ENCODE results near the gene EEF1A2.
A peak's percentile ranks its signal among the peaks of the same experiment; 100 is the strongest.

Gene EEF1A2

GRCh38 chr20:63498960-63499337 is at the start of gene EEF1A2:
Gene EEF1A2, minus strand, starts transcription at chr20:63499083. Its CDS starts 1,320 bp downstream, at chr20:63497763.
- Mint-ChIP-seq H3K4me3 (peak within 1 kb of the TSS; percentile 54), H3K4me1 (peaks cover 4% of the 10 kb centered on the region), H3K36me3 (no peaks in the 10 kb centered on the region), H3K27me3 (peaks cover 10% of the 10 kb centered on the region), H3K9me3 (peaks cover under 1% of the 10 kb centered on the region), H3K27ac (no peak within 1 kb of the TSS)

- Mint-ChIP-seq H3K27me3 (peaks cover 2% of the 10 kb centered on the region), H3K9me3 (no peaks in the 10 kb centered on the region), H3K4me3 (no peak overlapping the region), H3K27ac (no peak overlapping the region), H3K36me3 (no peaks in the 10 kb centered on the region), H3K4me1 (peaks cover 18% of the 10 kb centered on the region)
These were observed 49.7 kb upstream of the EEF1A2 start for GRCh38 chr20:63548542-63548941.

- Mint-ChIP-seq H3K9me3 (no peaks in the 10 kb centered on the region), H3K27ac (no peak within 1 kb of the TSS), H3K36me3 (no peaks in the 10 kb centered on the region), H3K4me1 (peaks cover 16% of the 10 kb centered on the region), H3K27me3 (peaks cover 2% of the 10 kb centered on the region), H3K4me3 (no peak within 1 kb of the TSS)
These were observed 49.0 kb upstream of the EEF1A2 start, which contains the start of gene SRMS for GRCh38 chr20:63547725-63548480. Gene SRMS, minus strand, starts transcription at chr20:63547749. Its CDS starts 286 bp downstream, at chr20:63547463.

- Mint-ChIP-seq H3K4me3 (no peak overlapping the region), H3K9me3 (no peaks in the 10 kb centered on the region), H3K4me1 (peaks cover 9% of the 10 kb centered on the region), H3K27ac (no peak overlapping the region), H3K27me3 (peaks cover 2% of the 10 kb centered on the region), H3K36me3 (no peaks in the 10 kb centered on the region)
These were observed 48.3 kb upstream of the EEF1A2 start for GRCh38 chr20:63546956-63547724.

GRCh38 chr20:63546256-63546955 is 47.5 kb upstream of the EEF1A2 start:
- Mint-ChIP-seq H3K4me3 (no peak overlapping the region), H3K27ac (no peak overlapping the region)

GRCh38 chr20:63545814-63546213 is 46.9 kb upstream of the EEF1A2 start:
- no peaks in the 10 kb centered on the region for H3K9me3 Mint-ChIP-seq
- H3K27ac Mint-ChIP-seq, result no peak overlapping the region
- H3K4me1 Mint-ChIP-seq, result peaks cover 7% of the 10 kb centered on the region
- H3K4me3 Mint-ChIP-seq, result no peak overlapping the region
- peaks cover 2% of the 10 kb centered on the region for H3K27me3 Mint-ChIP-seq
- no peaks in the 10 kb centered on the region for H3K36me3 Mint-ChIP-seq

More at GRCh38 chr20:63546256-63546955, 47.5 kb upstream of the EEF1A2 start:
- peaks cover 7% of the 10 kb centered on the region for H3K4me1 Mint-ChIP-seq
- H3K36me3 Mint-ChIP-seq, result no peaks in the 10 kb centered on the region
- no peaks in the 10 kb centered on the region for H3K9me3 Mint-ChIP-seq
- peaks cover 2% of the 10 kb centered on the region for H3K27me3 Mint-ChIP-seq

GRCh38 chr20:63544958-63545516 is 46.2 kb upstream of the EEF1A2 start:
- no peaks in the 10 kb centered on the region for H3K36me3 Mint-ChIP-seq
- H3K4me3 Mint-ChIP-seq, result no peak overlapping the region
- H3K4me1 Mint-ChIP-seq, result peaks cover 7% of the 10 kb centered on the region
- H3K9me3 Mint-ChIP-seq, result no peaks in the 10 kb centered on the region
- no peak overlapping the region for H3K27ac Mint-ChIP-seq
- peaks cover 2% of the 10 kb centered on the region for H3K27me3 Mint-ChIP-seq

- Mint-ChIP-seq H3K27me3 (no peaks in the 10 kb centered on the region), H3K27ac (no peak overlapping the region), H3K4me3 (no peak overlapping the region), H3K4me1 (peaks cover 5% of the 10 kb centered on the region), H3K9me3 (no peaks in the 10 kb centered on the region), H3K36me3 (no peaks in the 10 kb centered on the region)
These were observed 45.5 kb upstream of the EEF1A2 start for GRCh38 chr20:63544241-63544957.

- Mint-ChIP-seq H3K4me3 (no peak overlapping the region), H3K9me3 (no peaks in the 10 kb centered on the region), H3K27me3 (no peaks in the 10 kb centered on the region), H3K4me1 (peaks cover 4% of the 10 kb centered on the region), H3K36me3 (no peaks in the 10 kb centered on the region), H3K27ac (no peak overlapping the region)
These were observed 44.9 kb upstream of the EEF1A2 start for GRCh38 chr20:63543733-63544132.

GRCh38 chr20:63543131-63543530 is 44.2 kb upstream of the EEF1A2 start:
- Mint-ChIP-seq H3K36me3 (no peaks in the 10 kb centered on the region), H3K9me3 (no peaks in the 10 kb centered on the region), H3K27ac (no peak overlapping the region), H3K4me1 (peaks cover 4% of the 10 kb centered on the region), H3K4me3 (no peak overlapping the region), H3K27me3 (no peaks in the 10 kb centered on the region)

GRCh38 chr20:63542696-63543095 is 43.8 kb upstream of the EEF1A2 start:
- H3K27me3 Mint-ChIP-seq, result no peaks in the 10 kb centered on the region
- no peak overlapping the region for H3K4me3 Mint-ChIP-seq
- no peaks in the 10 kb centered on the region for H3K36me3 Mint-ChIP-seq
- H3K27ac Mint-ChIP-seq, result peak overlapping the region; percentile 59
- H3K4me1 Mint-ChIP-seq, result peaks cover 4% of the 10 kb centered on the region
- no peaks in the 10 kb centered on the region for H3K9me3 Mint-ChIP-seq

- no peaks in the 10 kb centered on the region for H3K36me3 Mint-ChIP-seq
- H3K27ac Mint-ChIP-seq, result no peak overlapping the region
- no peak overlapping the region for H3K4me3 Mint-ChIP-seq
- no peaks in the 10 kb centered on the region for H3K9me3 Mint-ChIP-seq
- no peaks in the 10 kb centered on the region for H3K27me3 Mint-ChIP-seq
- peaks cover 4% of the 10 kb centered on the region for H3K4me1 Mint-ChIP-seq
These were observed 43.2 kb upstream of the EEF1A2 start for GRCh38 chr20:63542031-63542559.

- Mint-ChIP-seq H3K27me3 (no peaks in the 10 kb centered on the region), H3K4me3 (no peak overlapping the region), H3K9me3 (no peaks in the 10 kb centered on the region), H3K27ac (no peak overlapping the region), H3K36me3 (no peaks in the 10 kb centered on the region), H3K4me1 (peaks cover 7% of the 10 kb centered on the region)
These were observed 42.5 kb upstream of the EEF1A2 start for GRCh38 chr20:63541371-63541770.

GRCh38 chr20:63540417-63541186 is 41.7 kb upstream of the EEF1A2 start:
- H3K36me3 Mint-ChIP-seq, result no peaks in the 10 kb centered on the region
- H3K9me3 Mint-ChIP-seq, result no peaks in the 10 kb centered on the region
- no peaks in the 10 kb centered on the region for H3K27me3 Mint-ChIP-seq
- H3K4me3 Mint-ChIP-seq, result no peak overlapping the region
- peak overlapping the region; percentile 30 for H3K27ac Mint-ChIP-seq
- peaks cover 7% of the 10 kb centered on the region for H3K4me1 Mint-ChIP-seq
